HG02973 (cell line): ENCODE measurements around the gene C21orf91.

Experiments
- ATAC-seq: cut with Tn5 transposase; IDR thresholded peaks from one replicate; pipeline ENCODE4 v1.9.1; 2021; ENCODE audit warnings: moderate library complexity; ENCODE audit not compliant: unreplicated experiment

Gene C21orf91

DNA sequence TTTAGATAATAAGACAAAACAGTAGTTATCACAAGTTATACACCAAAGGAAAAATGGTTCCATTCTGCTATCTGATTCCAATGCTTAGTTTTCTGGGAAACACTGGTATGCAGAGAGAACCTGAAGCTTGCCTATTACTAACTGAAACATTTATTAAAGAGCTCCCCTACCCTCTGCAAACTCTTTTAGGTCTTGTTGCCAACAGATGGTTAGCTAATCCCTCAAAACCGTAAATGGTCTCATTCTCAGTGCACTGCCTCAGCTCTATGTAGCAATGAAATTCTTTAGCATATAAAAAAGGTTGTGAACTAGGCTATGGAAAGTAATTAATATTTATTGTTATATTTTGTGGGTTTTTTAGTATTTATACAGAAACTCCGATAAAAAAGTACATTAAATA lies 20.4 kb downstream of the C21orf91 start:
- ATAC-seq = no peak

DNA sequence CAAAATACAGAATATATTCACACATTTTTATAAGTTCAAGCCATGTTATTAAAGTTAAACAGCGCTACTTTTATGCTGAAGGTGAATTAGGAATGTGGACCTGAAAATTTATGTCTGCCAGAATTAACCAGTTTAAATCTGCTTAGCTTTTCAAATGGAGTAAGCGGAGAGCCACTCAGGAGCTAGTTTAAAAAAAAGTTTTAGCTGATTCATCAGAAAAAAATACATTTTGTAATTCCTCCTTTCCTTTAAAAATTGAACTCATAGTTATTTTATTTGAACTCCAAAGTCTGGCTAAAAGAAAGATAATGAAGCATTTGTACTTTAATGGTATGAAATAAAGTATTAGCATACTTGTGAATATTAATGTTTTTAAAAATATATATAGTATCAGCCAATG lies 21.2 kb downstream of the C21orf91 start:
- ATAC-seq = no peak

- no peak for ATAC-seq
Measured at GRCh38 chr21:17796503-17796902, 22.7 kb downstream of the C21orf91 start.

- ATAC-seq = no peak
Measured at GRCh38 chr21:17796037-17796403, 23.1 kb downstream of the C21orf91 start.

DNA sequence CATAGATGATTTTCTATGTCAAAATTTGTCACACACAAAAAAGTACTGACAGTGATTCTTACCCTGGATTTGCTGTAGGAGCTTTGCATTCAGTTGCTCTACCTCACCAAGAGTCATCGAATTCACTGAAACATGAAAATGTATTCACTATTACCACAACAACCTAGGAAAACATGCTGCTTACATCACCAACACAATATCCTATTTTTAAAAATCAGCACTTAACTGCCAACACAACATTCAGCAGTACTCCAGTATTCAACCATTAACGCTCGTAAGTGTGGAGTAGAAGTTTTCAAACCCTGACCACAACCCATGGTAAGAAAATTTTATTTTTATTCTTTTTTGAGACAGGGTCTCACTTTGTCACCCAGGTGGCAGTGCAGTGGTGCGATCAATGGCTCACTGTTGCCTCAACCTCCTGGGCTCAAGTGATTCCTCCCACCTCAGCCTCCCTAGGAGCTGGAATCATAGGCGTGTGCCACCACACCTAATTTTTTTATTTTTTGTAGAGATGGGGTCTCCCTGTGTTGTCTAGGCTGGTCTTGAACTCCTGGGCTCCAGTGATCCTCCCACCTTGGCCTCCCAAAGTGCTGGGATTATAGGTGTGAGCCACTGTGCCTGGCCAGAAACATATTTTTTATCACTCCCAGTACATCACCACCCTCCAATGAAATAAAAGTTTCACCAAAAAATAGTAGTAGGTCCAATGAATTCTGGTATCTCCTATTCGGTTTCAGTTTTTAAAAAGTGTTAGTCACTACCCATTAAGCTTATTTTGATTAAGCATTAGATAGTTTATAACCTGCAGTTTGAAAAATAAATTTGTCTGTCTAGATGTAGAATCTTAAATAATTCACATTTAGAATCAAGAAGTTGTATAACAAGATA lies 23.8 kb downstream of the C21orf91 start:
- no peak for ATAC-seq

DNA sequence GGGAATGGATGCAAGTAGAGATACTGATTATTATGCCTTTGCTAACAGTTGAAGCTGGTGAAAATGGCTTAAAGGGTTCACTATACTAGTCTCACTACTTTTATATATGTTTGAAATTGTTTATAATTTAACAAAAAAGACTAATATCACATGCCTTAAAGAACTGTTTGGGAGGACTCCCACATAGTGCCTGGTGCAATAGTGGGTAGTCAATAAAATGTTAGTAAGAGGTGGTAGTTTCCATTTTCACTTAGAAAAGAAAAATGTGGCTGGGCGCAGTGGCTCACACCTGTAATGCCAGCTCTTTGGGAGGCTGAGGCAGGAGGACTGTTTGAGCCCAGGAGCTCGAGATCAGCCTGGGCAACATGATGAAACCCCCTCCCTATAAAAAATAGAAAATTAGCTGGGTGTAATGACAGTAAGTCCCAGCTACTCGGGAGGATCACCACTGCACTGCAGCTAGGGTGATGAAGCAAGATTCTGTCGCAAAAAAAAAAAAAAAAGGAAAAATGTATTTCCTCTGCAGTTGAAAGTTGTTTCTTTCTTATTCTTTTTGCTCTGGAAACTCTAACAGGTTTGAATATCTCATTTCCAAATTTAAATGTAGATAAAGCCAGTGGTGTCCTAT lies 24.5 kb downstream of the C21orf91 start:
- no peak for ATAC-seq

DNA sequence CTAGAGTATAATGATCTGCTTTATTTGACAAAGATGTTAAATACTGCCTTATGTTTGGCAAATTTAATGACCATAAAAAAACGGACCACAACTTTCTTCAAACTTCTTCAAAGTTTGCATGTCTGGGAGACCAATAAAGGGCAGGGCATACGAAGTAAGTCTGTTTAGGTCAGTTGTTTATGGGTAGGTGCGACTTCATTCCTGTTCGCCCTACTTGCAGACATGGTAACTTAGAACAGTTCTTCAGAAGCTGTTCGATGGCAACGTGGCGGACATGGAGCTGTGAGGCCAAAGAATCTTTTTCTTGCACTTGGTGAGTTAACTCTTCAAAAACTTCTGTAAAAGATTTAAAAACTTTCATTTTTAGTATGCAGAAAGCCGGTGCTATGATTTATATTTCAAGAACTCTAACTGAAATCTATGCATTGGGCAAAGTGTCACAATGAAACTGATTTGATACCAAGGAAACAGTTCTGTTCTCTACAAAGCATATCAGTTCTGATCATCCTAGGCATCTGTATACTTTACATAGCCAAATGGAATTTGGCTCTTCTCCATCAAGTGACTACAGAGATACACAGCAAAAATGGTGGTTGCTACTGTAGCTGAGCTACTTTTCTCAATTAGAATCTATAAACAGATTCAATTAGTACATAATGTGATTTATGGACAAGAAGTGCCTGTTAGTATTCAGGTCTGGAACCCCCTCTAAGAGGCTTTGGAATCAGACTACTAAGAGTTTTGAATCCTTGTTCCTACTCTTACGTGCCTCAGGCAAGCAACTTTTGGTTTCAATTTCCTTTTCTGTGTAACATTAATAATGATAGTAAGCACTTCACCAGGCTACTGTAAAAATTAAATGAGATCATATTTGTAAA lies 25.7 kb downstream of the C21orf91 start:
- peak; percentile 64 for ATAC-seq

GRCh38 chr21:17789656-17790055 lies 29.5 kb downstream of the C21orf91 start:
- no peak for ATAC-seq

- ATAC-seq = no peak
Measured at GRCh38 chr21:17789069-17789468, 30.1 kb downstream of the C21orf91 start.

- no peak for ATAC-seq
Measured at GRCh38 chr21:17786851-17787181, 32.3 kb downstream of the C21orf91 start.

DNA sequence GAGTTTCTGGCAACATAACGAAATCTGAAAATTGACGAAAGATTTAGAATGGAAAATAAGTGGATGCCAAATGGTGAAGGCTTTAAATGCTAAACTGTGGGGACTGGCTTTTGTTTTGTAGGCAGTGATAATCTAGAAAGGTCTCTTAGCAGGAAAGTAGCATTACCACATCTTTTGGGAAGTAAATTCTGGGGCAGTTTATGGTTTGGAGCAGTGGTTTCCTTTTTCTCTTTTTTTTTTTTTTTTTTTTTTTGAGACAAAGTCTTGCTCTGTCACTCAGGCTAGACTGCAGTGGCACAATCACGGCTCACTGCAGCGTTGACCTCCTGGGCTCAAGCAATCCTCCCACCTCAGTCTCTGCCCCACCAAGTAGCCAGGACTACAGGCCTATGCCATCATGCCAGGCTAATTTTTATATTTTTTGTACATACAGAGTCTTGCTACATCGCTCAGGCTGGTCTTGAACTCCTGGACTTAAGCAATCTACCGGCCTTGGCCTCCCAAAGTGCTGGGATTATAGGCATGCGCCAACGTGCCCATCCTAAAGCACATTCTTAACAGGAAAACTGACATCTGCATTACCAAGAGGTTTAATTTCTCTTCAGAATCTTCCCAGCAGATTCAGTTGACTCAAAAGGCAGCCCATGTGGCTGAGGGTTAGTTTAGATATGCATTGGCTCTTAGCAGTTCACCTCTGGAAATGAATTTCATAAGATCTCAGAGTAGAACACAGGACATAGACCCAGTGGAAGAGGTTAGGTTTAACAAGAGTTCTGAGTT lies 32.9 kb downstream of the C21orf91 start:
- ATAC-seq = no peak

DNA sequence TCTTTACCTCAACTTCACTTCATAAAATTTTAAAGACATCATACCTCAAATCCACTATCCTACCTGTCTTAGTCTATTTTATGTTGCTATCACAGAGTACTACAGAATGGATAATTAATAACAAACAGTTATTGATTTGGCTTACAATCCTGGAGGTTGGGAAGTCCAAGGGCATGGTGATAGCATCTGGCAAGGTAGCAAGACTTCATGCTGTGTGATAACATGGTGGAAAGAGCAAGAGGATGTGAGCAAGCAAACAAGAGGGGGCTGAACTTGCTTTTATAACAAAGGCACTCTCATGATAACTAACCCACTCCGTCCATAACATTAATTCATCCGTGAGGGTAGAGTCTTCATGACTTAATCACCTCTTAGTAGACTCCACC lies 33.8 kb downstream of the C21orf91 start:
- no peak for ATAC-seq

GRCh38 chr21:17784604-17785402 lies 34.4 kb downstream of the C21orf91 start:
- ATAC-seq = peak; percentile 41

GRCh38 chr21:17784180-17784598 lies 35.0 kb downstream of the C21orf91 start:
- peak; percentile 51 for ATAC-seq

DNA sequence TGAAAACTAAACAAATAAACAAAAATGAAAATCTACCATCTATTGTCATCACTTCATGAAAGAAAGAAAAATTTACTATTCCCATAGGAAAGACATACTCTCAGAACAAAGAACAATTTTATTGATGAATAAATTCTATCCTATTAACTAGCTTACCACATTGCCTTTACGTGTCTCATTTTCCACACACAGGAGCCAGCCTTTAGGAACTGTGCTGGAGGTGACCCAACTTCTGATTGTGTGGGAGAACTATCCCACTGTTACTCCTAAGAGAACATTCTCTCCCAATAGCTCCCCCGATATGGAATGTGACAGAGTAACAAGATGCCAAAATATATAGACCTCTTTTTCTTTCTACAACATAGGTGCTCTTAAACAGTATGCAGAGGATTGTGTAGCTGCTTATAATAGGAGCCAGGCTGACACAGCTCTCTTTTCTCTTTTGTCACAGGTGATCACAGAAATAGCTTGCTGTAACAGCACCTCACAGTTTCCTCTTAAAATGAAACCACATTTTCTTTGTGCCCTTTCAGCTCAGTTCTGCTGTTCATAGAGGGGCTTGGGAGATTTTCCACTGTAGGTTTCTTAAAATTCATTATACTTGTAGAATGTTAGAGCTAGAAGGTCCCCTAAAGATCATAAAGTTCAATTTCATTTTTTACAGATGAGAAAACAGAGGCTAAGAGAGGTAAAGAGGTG lies 35.5 kb downstream of the C21orf91 start:
- peak; percentile 36 for ATAC-seq

GRCh38 chr21:17783003-17783402 lies 36.2 kb downstream of the C21orf91 start:
- ATAC-seq = no peak

DNA sequence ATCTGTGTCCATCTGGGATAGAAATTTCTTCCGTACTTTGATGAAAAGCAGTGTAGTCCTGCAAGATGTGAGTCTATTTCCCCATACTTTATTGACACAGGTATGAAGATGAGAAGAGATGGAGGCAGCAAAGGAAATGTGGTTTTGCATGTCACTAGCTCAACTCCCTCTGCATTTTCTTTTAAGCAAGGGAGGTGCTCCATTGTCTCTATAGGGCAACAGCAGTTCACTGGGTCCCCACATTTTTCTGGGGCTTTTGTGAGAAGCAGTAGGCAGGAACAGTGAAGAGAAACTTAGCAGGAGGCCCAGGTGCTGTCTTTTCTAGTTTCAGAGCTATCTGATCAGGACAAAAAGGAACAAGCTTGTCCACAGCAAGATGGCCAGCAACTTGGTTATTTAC lies 37.1 kb downstream of the C21orf91 start:
- ATAC-seq = no peak

DNA sequence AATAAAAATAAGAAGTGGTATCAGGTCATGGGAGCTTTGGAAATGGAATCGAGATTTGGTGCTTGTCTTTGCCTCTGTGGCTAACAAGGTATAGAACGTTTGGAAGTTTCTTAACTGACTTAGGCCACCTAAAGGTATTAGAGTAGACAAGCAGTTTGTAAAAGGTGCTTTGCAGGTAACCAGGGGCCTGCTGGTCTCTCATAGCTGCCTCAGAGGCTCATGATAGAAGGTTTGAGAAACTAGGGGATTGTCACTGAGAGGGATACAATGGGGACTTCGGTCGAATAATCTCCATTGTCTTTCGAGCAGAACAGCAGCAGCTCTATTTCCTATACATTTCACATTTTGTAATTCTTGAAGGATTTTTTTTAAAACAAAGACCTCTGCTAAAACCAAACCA lies 37.6 kb downstream of the C21orf91 start:
- ATAC-seq = no peak

- ATAC-seq = peak; percentile 45
Measured at GRCh38 chr21:17780539-17780938, 38.6 kb downstream of the C21orf91 start.
